ENCODE results near the gene ADCY7.

ADCY7 gene

DNA sequence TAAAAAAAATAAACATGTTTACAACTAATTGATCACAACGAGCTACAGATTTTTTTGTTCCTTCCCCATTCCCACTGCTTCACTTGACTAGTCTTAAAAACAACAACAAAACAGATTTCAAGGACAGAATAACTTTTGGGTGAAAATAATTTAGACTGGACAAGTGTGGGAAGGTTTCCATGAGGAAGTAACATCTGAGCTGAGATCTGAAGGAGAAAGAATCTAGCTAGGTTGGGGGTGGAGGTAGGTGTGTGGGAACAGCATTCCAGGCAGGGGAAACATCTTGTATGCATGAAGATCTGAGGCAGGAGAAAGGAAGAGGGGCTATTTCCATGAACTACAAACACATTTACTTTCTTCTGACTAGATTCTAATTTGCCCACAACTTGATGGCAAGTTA is 93.3 kb downstream of the ADCY7 start:
- no peak for ATAC-seq
- no peak for TF ChIP-seq CSDC2 (CRISPR knock-in tag; IDR thresholded peaks at IDR 0.05)
- no peak for TF ChIP-seq PATZ1 (CRISPR knock-in tag; IDR thresholded peaks at IDR 0.05; ENCODE audit: borderline replicate concordance)
- no peak for TF ChIP-seq ARNTL (CRISPR knock-in tag; IDR thresholded peaks at IDR 0.05; ENCODE audit: borderline replicate concordance, low read depth)
- TF ChIP-seq, protein P1, sequence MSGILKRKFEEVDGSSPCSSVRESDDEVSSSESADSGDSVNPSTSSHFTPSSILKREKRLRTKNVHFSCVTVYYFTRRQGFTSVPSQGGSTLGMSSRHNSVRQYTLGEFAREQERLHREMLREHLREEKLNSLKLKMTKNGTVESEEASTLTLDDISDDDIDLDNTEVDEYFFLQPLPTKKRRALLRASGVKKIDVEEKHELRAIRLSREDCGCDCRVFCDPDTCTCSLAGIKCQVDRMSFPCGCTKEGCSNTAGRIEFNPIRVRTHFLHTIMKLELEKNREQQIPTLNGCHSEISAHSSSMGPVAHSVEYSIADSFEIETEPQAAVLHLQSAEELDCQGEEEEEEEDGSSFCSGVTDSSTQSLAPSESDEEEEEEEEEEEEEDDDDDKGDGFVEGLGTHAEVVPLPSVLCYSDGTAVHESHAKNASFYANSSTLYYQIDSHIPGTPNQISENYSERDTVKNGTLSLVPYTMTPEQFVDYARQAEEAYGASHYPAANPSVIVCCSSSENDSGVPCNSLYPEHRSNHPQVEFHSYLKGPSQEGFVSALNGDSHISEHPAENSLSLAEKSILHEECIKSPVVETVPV (CRISPR knock-in tag; IDR thresholded peaks at IDR 0.05), result no peak
- TF ChIP-seq ZFP3 (CRISPR knock-in tag; IDR thresholded peaks at IDR 0.05), result no peak
- no peak for TF ChIP-seq ZNF565 (CRISPR knock-in tag; conservative IDR thresholded peaks at IDR 0.05; ENCODE audit: low read depth)
- TF ChIP-seq TCF4 (CRISPR knock-in tag; IDR thresholded peaks at IDR 0.05; ENCODE audit: borderline replicate concordance), result no peak
- no peak for TF ChIP-seq ESRRG (CRISPR knock-in tag; IDR thresholded peaks at IDR 0.05)

- TF ChIP-seq, protein P2, sequence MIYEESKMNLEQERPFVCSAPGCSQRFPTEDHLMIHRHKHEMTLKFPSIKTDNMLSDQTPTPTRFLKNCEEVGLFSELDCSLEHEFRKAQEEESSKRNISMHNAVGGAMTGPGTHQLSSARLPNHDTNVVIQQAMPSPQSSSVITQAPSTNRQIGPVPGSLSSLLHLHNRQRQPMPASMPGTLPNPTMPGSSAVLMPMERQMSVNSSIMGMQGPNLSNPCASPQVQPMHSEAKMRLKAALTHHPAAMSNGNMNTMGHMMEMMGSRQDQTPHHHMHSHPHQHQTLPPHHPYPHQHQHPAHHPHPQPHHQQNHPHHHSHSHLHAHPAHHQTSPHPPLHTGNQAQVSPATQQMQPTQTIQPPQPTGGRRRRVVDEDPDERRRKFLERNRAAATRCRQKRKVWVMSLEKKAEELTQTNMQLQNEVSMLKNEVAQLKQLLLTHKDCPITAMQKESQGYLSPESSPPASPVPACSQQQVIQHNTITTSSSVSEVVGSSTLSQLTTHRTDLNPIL (CRISPR knock-in tag; IDR thresholded peaks at IDR 0.05; ENCODE audit: low read depth), result no peak
- TF ChIP-seq GLIS3 (CRISPR knock-in tag; IDR thresholded peaks at IDR 0.05) (no peak), POU6F1 (CRISPR knock-in tag; IDR thresholded peaks at IDR 0.05; ENCODE audit: borderline replicate concordance, low read depth) (no peak), ZFP3 (CRISPR knock-in tag; IDR thresholded peaks at IDR 0.05) (no peak), ZC3H10 (CRISPR knock-in tag; IDR thresholded peaks at IDR 0.05) (no peak), OSR1 (CRISPR knock-in tag; IDR thresholded peaks at IDR 0.05) (no peak), PATZ1 (CRISPR knock-in tag; IDR thresholded peaks at IDR 0.05; ENCODE audit: borderline replicate concordance) (no peak), ZNF70 (CRISPR knock-in tag; IDR thresholded peaks at IDR 0.05) (no peak), RARB (CRISPR knock-in tag; IDR thresholded peaks at IDR 0.05) (no peak)
- TF ChIP-seq, protein P1 (CRISPR knock-in tag; IDR thresholded peaks at IDR 0.05), result no peak
- TF ChIP-seq, protein P3, sequence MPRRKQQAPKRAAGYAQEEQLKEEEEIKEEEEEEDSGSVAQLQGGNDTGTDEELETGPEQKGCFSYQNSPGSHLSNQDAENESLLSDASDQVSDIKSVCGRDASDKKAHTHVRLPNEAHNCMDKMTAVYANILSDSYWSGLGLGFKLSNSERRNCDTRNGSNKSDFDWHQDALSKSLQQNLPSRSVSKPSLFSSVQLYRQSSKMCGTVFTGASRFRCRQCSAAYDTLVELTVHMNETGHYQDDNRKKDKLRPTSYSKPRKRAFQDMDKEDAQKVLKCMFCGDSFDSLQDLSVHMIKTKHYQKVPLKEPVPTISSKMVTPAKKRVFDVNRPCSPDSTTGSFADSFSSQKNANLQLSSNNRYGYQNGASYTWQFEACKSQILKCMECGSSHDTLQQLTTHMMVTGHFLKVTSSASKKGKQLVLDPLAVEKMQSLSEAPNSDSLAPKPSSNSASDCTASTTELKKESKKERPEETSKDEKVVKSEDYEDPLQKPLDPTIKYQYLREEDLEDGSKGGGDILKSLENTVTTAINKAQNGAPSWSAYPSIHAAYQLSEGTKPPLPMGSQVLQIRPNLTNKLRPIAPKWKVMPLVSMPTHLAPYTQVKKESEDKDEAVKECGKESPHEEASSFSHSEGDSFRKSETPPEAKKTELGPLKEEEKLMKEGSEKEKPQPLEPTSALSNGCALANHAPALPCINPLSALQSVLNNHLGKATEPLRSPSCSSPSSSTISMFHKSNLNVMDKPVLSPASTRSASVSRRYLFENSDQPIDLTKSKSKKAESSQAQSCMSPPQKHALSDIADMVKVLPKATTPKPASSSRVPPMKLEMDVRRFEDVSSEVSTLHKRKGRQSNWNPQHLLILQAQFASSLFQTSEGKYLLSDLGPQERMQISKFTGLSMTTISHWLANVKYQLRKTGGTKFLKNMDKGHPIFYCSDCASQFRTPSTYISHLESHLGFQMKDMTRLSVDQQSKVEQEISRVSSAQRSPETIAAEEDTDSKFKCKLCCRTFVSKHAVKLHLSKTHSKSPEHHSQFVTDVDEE (CRISPR knock-in tag; IDR thresholded peaks at IDR 0.05), result no peak
- no peak for ATAC-seq
Observed at GRCh38 chr16:50360033-50360778, 93.9 kb downstream of the ADCY7 start.

All from SK-N-SH treated with all-trans-retinoic acid at 6 μM for 48 hours (cell line).